Measurements from ENCODE around the gene ADAM15. TPM values are rescaled to one million over a fixed set of nuclear protein-coding genes. Genes with fewer than 3 reads are reported as not detected.

Gene ADAM15
- total RNA-seq, 4 donors from 2014 or later: 304 to 327 (median 321) TPM

- no peak for TF ChIP-seq POLR2AphosphoS5 (IDR thresholded peaks at IDR 0.05)
- TF ChIP-seq CTCF (IDR thresholded peaks at IDR 0.05): no peak
- no peak for TF ChIP-seq POLR2A (IDR thresholded peaks at IDR 0.05)
- TF ChIP-seq EP300 (IDR thresholded peaks at IDR 0.05): no peak
- peak overlapping the region; percentile 81 for H3K4me3 ChIP-seq
- WGBS: 0% methylated on average over 10 of the region's 31 CpGs
- H3K27me3 ChIP-seq: no peaks in the 10 kb centered on the region
- H3K4me1 ChIP-seq: peaks cover 45% of the 10 kb centered on the region
- peak overlapping the region; percentile 94 for H3K27ac ChIP-seq
- peaks cover 29% of the 10 kb centered on the region for H3K36me3 ChIP-seq
- DNase-seq (ENCODE audit: low spot score in 2 of 2): no peak
- H3K9me3 ChIP-seq: no peaks in the 10 kb centered on the region
Observed at GRCh38 chr1:155051342-155051776, 243 bp downstream of the ADAM15 start.

GRCh38 chr1:155051777-155052398, 772 bp downstream of the ADAM15 start:
- TF ChIP-seq CTCF (IDR thresholded peaks at IDR 0.05) (no peak), POLR2A (IDR thresholded peaks at IDR 0.05) (no peak), POLR2AphosphoS5 (IDR thresholded peaks at IDR 0.05) (no peak)
- H3K9me3 ChIP-seq: no peaks in the 10 kb centered on the region
- peaks cover 45% of the 10 kb centered on the region for H3K4me1 ChIP-seq
- peak overlapping the region; percentile 94 for H3K27ac ChIP-seq
- H3K36me3 ChIP-seq: peaks cover 34% of the 10 kb centered on the region
- H3K4me3 ChIP-seq: peak overlapping the region; percentile 81
- 1% methylated on average over 20 of the region's 27 CpGs for WGBS
- H3K27me3 ChIP-seq: no peaks in the 10 kb centered on the region
- DNase-seq (ENCODE audit: low spot score in 2 of 2): peak in 1 of 2 donors; percentile 85

GRCh38 chr1:155052439-155053395, 1.6 kb downstream of the ADAM15 start:
- no peak for DNase-seq (ENCODE audit: low spot score in 2 of 2)
- Histone ChIP-seq H3K36me3 (peaks cover 43% of the 10 kb centered on the region), H3K9me3 (no peaks in the 10 kb centered on the region), H3K4me3 (peak overlapping the region; percentile 81), H3K4me1 (peaks cover 45% of the 10 kb centered on the region), H3K27me3 (no peaks in the 10 kb centered on the region), H3K27ac (peak overlapping the region; percentile 94)
- 31% methylated on average over 11 of the region's 12 CpGs for WGBS
- TF ChIP-seq POLR2AphosphoS5 (IDR thresholded peaks at IDR 0.05): no peak
- TF ChIP-seq EP300 (IDR thresholded peaks at IDR 0.05): no peak
- no peak for TF ChIP-seq POLR2A (IDR thresholded peaks at IDR 0.05)
- TF ChIP-seq CTCF (IDR thresholded peaks at IDR 0.05): no peak

GRCh38 chr1:155053531-155054105, 2.5 kb downstream of the ADAM15 start:
- no peak for DNase-seq (ENCODE audit: low spot score in 2 of 2)
- H3K4me3 ChIP-seq: peak overlapping the region; percentile 81
- no peaks in the 10 kb centered on the region for H3K27me3 ChIP-seq
- peaks cover 44% of the 10 kb centered on the region for H3K4me1 ChIP-seq
- H3K27ac ChIP-seq: no peak overlapping the region
- no peaks in the 10 kb centered on the region for H3K9me3 ChIP-seq
- peaks cover 52% of the 10 kb centered on the region for H3K36me3 ChIP-seq
- TF ChIP-seq POLR2A (IDR thresholded peaks at IDR 0.05) (no peak), EP300 (IDR thresholded peaks at IDR 0.05) (no peak), POLR2AphosphoS5 (IDR thresholded peaks at IDR 0.05) (no peak), CTCF (IDR thresholded peaks at IDR 0.05) (no peak)
- 67% methylated on average over 7 of the region's 7 CpGs for WGBS

- DNase-seq (ENCODE audit: low spot score in 2 of 2): no peak
- no peaks in the 10 kb centered on the region for H3K9me3 ChIP-seq
- 97% methylated on average over 7 of the region's 8 CpGs for WGBS
- no peak overlapping the region for H3K27ac ChIP-seq
- no peaks in the 10 kb centered on the region for H3K27me3 ChIP-seq
- no peak for TF ChIP-seq POLR2AphosphoS5 (IDR thresholded peaks at IDR 0.05)
- TF ChIP-seq EP300 (IDR thresholded peaks at IDR 0.05): no peak
- TF ChIP-seq CTCF (IDR thresholded peaks at IDR 0.05): no peak
- TF ChIP-seq POLR2A (IDR thresholded peaks at IDR 0.05): no peak
- no peak overlapping the region for H3K4me3 ChIP-seq
- peaks cover 78% of the 10 kb centered on the region for H3K36me3 ChIP-seq
- peaks cover 30% of the 10 kb centered on the region for H3K4me1 ChIP-seq
Observed at GRCh38 chr1:155057104-155057503, 6.0 kb downstream of the ADAM15 start.

Data from suprapubic skin (tissue), 4 donors.